Right cardiac atrium (tissue), 5 donors: ENCODE results near the gene NHEJ1. TPM values are rescaled to one million over a fixed set of nuclear protein-coding genes. Genes with fewer than 3 reads are reported as not detected.

Source experiments
- ATAC-seq, 2 donors: fragments of 200-7000 bp; cut with Tn5 transposase; one replicate each; pipeline versions ENCODE4 v1.8.0 to v1.9.1; 2020; ENCODE audit warnings: moderate library complexity in 2 of 2, mild to moderate bottlenecking in 1 of 2
- DNase-seq, 3 donors: peaks; one replicate each; pipeline ENCODE4 v3.0.0-alpha.2; 2020
- H3K27ac ChIP-seq: one replicate; pipeline ENCODE4 v1.5.1; 2013; ENCODE audit warnings: mild to moderate bottlenecking, low read length, control low read depth, moderate library complexity
- H3K27me3 ChIP-seq: one replicate; pipeline ENCODE4 v1.6.1; 2013; ENCODE audit not compliant: control insufficient read depth, insufficient read depth
- H3K4me1 ChIP-seq: one replicate; pipeline ENCODE4 v1.6.1; 2013; ENCODE audit warnings: low read length; ENCODE audit not compliant: control insufficient read depth, insufficient read depth
- H3K4me3 ChIP-seq: one replicate; pipeline ENCODE4 v1.5.1; 2013; ENCODE audit warnings: low read length, control low read depth
- H3K9me3 ChIP-seq: one replicate; pipeline ENCODE4 v1.6.1; 2013; ENCODE audit warnings: low read length; ENCODE audit not compliant: control insufficient read depth
- WGBS: extraction: QIAGEN DNeasy Blood & Tissue Kit; methylation state at CpG from one replicate; pipeline ENCODE4 v1.1.7; 2013; 5-methylcytosine and 5-hydroxymethylcytosine counted together
- intact Hi-C, 4 donors: fragments of 100-400 bp; cut with DNase I; formaldehyde crosslinking; loops; one replicate each; pipeline versions ENCODE4 v1.11.0 to v1.14.0; 2022 to 2023
- microRNA-seq, 2 donors: library from miRNA; unstranded; fragments of <30 nt; microRNA quantifications; one replicate each; pipeline ENCODE4 v1.2.0, GENCODE V29; 2020 to 2021
- polyA plus RNA-seq: library from polyadenylated mRNA; stranded (reverse); fragments of 200-250 nt; gene quantifications from one replicate; pipeline ENCODE4 v1.2.3, GENCODE V29; 2013
- total RNA-seq, 4 donors: library from RNA; stranded (reverse); fragmentation: NEBNext Ultra II Directional; extraction: Animal tissue kit (Norgen Biotek cat#: 25700); gene quantifications; one replicate each; pipeline ENCODE4 v1.2.1, GENCODE V29; 2021
- donor health status: healthy with polysubstance abuse.
- donor health status: DM: no; HTN: yes; CAD: no.
- donor health status: DM: no; HTN: no; CAD: no.
- donor health status: DM: no; HTN: yes; CAD: no; lungs with severe emphysema.
- donor health status: DM: yes; HTN: yes; CAD: no.

Gene NHEJ1
- total and polyA plus RNA-seq, 5 donors = 5.4 to 9.4 (median 9.1) TPM

DNA sequence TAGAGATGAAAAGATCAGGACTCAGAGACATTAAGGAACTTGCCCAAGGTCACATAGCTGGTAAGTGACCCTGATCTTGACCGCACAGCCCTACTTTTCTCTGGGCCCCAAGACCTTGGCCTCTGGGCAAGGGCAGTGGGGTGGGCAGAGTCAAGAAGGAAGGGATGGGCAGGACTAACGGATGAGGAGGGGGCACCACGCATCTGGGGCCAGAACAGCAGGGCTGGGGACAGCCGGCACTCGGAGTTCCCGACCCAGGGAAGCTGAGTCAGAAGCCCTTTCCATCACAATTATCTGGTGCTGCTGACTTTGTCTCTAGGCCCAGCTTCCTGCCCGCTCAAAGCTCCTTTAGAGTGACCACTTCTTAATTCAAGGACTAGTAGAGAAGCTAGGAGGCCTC is 133.7 kb downstream of the NHEJ1 start:
- Histone ChIP-seq H3K4me3 (no peak overlapping the region), H3K27me3 (no peaks in the 10 kb centered on the region), H3K9me3 (no peaks in the 10 kb centered on the region), H3K27ac (no peak overlapping the region), H3K4me1 (no peaks in the 10 kb centered on the region)
- ATAC-seq = no peak
- 72% methylated on average over 7 of the region's 7 CpGs for WGBS
- intact Hi-C loops = loop anchor here in 1 of 4 donors (5.0 kb wide), 1 partner anchor 125 kb away; no protein-coding TSS in a partner anchor
- no peak for DNase-seq

DNA sequence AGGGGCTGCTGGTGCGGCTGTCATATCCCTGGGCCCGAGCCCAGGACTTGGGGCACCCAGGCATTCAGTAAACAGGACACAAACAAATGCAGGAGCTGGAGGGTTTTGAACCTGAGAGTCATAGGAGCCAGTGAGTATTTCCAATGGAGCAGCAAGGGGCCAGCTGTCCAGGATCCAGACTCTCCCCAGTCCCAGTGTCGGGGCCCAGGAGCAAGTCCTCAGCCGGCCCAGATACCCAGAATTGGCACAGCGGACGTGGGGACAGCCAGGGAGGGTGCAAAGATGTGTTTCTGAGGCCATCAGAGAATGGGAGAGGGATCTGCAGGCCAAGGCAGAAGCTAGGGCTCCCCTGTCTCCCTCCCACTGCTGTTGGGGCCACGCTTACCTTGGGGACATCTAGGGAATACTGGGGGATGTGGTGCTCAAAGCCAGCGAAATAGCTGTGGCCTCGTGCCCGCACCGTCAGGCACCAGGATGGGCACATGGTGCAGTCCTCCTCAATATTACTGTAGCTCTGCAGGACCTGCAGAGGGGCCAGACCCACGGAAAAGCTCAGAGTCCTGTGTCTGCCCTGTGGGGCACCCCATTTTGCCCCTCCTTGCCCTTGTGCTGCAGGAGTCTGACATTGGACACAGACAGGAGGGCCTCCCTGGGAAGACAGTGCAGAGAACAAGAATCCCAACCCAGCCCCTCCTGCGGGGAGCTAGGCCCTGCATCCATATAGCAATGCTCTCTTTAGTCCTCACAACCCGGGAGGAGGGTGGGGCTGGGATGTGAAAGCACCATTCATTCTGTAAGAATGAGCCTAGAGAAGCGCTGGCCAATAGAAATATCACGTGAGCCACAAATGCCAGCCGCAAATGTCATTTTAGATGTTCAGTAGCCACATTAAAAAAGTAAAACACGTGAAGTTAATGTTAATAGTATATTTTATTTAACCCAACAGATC is 134.7 kb downstream of the NHEJ1 start:
- DNase-seq = no peak
- intact Hi-C loops = loop anchor here in 1 of 4 donors (5.0 kb wide), 1 partner anchor 126 kb away; no protein-coding TSS in a partner anchor

More for the DNA sequence above, 134.7 kb downstream of the NHEJ1 start:
- WGBS = 78% methylated on average over 18 of the region's 18 CpGs
- no peaks in the 10 kb centered on the region for H3K9me3 ChIP-seq
- H3K4me1 ChIP-seq = no peaks in the 10 kb centered on the region
- ATAC-seq = no peak
- H3K4me3 ChIP-seq = no peak overlapping the region
- H3K27me3 ChIP-seq = no peaks in the 10 kb centered on the region
- no peak overlapping the region for H3K27ac ChIP-seq

Small RNA genes within 50 kb of the gene (microRNA-seq; reads per million reads assigned to microRNA genes)
- gene MIR3131 = 0 to 0.42 reads per million in 2 donors

Other genes with a start within 250 kb of the NHEJ1 start
- not detected for gene CDK5R2, start 201.1 kb downstream of the NHEJ1 start, total RNA-seq
- gene CDK5R2, start 201.1 kb downstream of the NHEJ1 start, polyA plus RNA-seq = 0.09 TPM
- not detected for gene FEV, start 175.6 kb downstream of the NHEJ1 start, total RNA-seq
- gene FEV, start 175.6 kb downstream of the NHEJ1 start, polyA plus RNA-seq = not detected
- gene CRYBA2, start 167.4 kb downstream of the NHEJ1 start, total RNA-seq = not detected
- not detected for gene CRYBA2, start 167.4 kb downstream of the NHEJ1 start, polyA plus RNA-seq
- gene CFAP65, start 119.3 kb downstream of the NHEJ1 start, total RNA-seq = not detected
- gene CFAP65, start 119.3 kb downstream of the NHEJ1 start, polyA plus RNA-seq = not detected
- gene IHH, start 99.9 kb downstream of the NHEJ1 start, total RNA-seq = not detected
- gene IHH, start 99.9 kb downstream of the NHEJ1 start, polyA plus RNA-seq = 0.05 TPM
- under 1 TPM; 0.56 to 0.95 (median 0.57) TPM for gene SLC23A3, start 9.2 kb upstream of the NHEJ1 start, total RNA-seq
- 0.59 TPM for gene SLC23A3, start 9.2 kb upstream of the NHEJ1 start, polyA plus RNA-seq
- 10 to 100 TPM; 40.0 to 53.1 (median 48.5) TPM for gene CNPPD1, start 16.1 kb upstream of the NHEJ1 start, total RNA-seq
- gene CNPPD1, start 16.1 kb upstream of the NHEJ1 start, polyA plus RNA-seq = 41.8 TPM
- gene RETREG2, start 17.5 kb upstream of the NHEJ1 start, total RNA-seq = 10 to 100 TPM; 35.2 to 47.3 (median 40.2) TPM
- 22.0 TPM for gene RETREG2, start 17.5 kb upstream of the NHEJ1 start, polyA plus RNA-seq
- 10 to 100 TPM; 21.8 to 28.9 (median 22.8) TPM for gene ZFAND2B, start 46.0 kb upstream of the NHEJ1 start, total RNA-seq
- gene ZFAND2B, start 46.0 kb upstream of the NHEJ1 start, polyA plus RNA-seq = 23.9 TPM
- gene ABCB6, start 58.1 kb upstream of the NHEJ1 start, total RNA-seq = 10 to 100 TPM; 19.4 to 30.5 (median 23.5) TPM
- 23.4 TPM for gene ABCB6, start 58.1 kb upstream of the NHEJ1 start, polyA plus RNA-seq
- gene ATG9A, start 68.8 kb upstream of the NHEJ1 start, total RNA-seq = 10 to 100 TPM; 69.2 to 78.5 (median 77.3) TPM
- gene ATG9A, start 68.8 kb upstream of the NHEJ1 start, polyA plus RNA-seq = 43.1 TPM
- 10 to 100 TPM; 14.9 to 32.0 (median 27.2) TPM for gene ANKZF1, start 69.0 kb upstream of the NHEJ1 start, total RNA-seq
- 20.1 TPM for gene ANKZF1, start 69.0 kb upstream of the NHEJ1 start, polyA plus RNA-seq
- 1 to 10 TPM; 2.7 to 3.8 (median 3.3) TPM for gene GLB1L, start 84.6 kb upstream of the NHEJ1 start, total RNA-seq
- 3.1 TPM for gene GLB1L, start 84.6 kb upstream of the NHEJ1 start, polyA plus RNA-seq
- 10 to 100 TPM; 17.5 to 19.7 (median 19.3) TPM for gene STK16, start 84.7 kb upstream of the NHEJ1 start, total RNA-seq
- gene STK16, start 84.7 kb upstream of the NHEJ1 start, polyA plus RNA-seq = 22.2 TPM
- gene TUBA4B, start 92.4 kb upstream of the NHEJ1 start, total RNA-seq = not detected
- gene TUBA4B, start 92.4 kb upstream of the NHEJ1 start, polyA plus RNA-seq = not detected
- 10 to 100 TPM; 27.6 to 88.6 (median 64.3) TPM for gene TUBA4A, start 93.1 kb upstream of the NHEJ1 start, total RNA-seq
- 131 TPM for gene TUBA4A, start 93.1 kb upstream of the NHEJ1 start, polyA plus RNA-seq
- gene DNAJB2, start 118.6 kb upstream of the NHEJ1 start, total RNA-seq = 10 to 100 TPM; 43.9 to 78.7 (median 65.8) TPM
- gene DNAJB2, start 118.6 kb upstream of the NHEJ1 start, polyA plus RNA-seq = 57.5 TPM
- gene PTPRN, start 148.6 kb upstream of the NHEJ1 start, total RNA-seq = under 1 TPM in 1 of 4 donors, not detected in 3; 0.25 TPM
- gene PTPRN, start 148.6 kb upstream of the NHEJ1 start, polyA plus RNA-seq = 0.41 TPM
- gene RESP18, start 171.9 kb upstream of the NHEJ1 start, total RNA-seq = not detected
- not detected for gene RESP18, start 171.9 kb upstream of the NHEJ1 start, polyA plus RNA-seq
- gene DNPEP, start 227.1 kb upstream of the NHEJ1 start, total RNA-seq = 10 to 100 TPM; 42.2 to 58.8 (median 56.2) TPM
- 50.0 TPM for gene DNPEP, start 227.1 kb upstream of the NHEJ1 start, polyA plus RNA-seq